ENCODE data around the gene LONRF3. TPM values are rescaled to one million over a fixed set of nuclear protein-coding genes. Genes with fewer than 3 reads are reported as not detected.
A peak's percentile ranks its signal among the peaks of the same experiment; 100 is the strongest.

The LONRF3 gene
- total RNA-seq, 2 donors from 2014 or later: 2.5 to 3.8 TPM

DNA sequence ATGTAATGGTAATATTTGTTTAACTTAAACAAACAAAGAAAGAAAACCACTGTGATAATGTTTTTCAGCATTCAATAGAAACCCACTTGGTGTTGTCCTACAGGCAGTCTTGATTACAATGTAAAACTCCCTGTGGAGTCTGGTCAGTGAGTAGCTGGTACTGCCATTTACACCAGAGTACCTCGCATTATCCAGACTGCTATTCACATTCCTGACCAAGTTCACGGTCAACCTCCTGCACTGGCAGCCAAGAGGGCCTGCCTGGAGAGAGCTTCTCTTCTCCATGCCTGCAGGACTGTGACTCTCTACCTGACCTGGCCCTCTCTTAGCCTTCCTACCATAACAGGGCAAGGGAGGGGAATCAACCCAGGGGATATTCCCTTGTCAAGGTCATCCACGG is 2.9 kb upstream of the LONRF3 start:
- Mint-ChIP-seq H3K27ac (no peak overlapping the region), H3K36me3 (ENCODE audit: low read depth) (no peaks in the 10 kb centered on the region), H3K27me3 (ENCODE audit: insufficient read depth) (peaks cover 87% of the 10 kb centered on the region), H3K9me3 (peaks cover 57% of the 10 kb centered on the region), H3K4me1 (no peaks in the 10 kb centered on the region), H3K4me3 (no peak overlapping the region)
- Histone ChIP-seq H3K4me1 (ENCODE audit: control insufficient read depth, insufficient read depth, low read length) (no peaks in the 10 kb centered on the region), H3K9me3 (ENCODE audit: control insufficient read depth, low read length) (no peaks in the 10 kb centered on the region), H3K36me3 (ENCODE audit: control insufficient read depth, insufficient read depth, low read length) (no peaks in the 10 kb centered on the region), H3K27me3 (ENCODE audit: control insufficient read depth, insufficient read depth, low read length, poor library complexity, severe bottlenecking) (peaks cover 49% of the 10 kb centered on the region), H3K4me3 (ENCODE audit: low read length) (no peak overlapping the region), H3K9ac (ENCODE audit: extremely low read depth, low read length, poor library complexity, severe bottlenecking) (no peak overlapping the region), H3K27ac (ENCODE audit: low read depth, low read length) (no peak overlapping the region)
- TF ChIP-seq, protein P1, sequence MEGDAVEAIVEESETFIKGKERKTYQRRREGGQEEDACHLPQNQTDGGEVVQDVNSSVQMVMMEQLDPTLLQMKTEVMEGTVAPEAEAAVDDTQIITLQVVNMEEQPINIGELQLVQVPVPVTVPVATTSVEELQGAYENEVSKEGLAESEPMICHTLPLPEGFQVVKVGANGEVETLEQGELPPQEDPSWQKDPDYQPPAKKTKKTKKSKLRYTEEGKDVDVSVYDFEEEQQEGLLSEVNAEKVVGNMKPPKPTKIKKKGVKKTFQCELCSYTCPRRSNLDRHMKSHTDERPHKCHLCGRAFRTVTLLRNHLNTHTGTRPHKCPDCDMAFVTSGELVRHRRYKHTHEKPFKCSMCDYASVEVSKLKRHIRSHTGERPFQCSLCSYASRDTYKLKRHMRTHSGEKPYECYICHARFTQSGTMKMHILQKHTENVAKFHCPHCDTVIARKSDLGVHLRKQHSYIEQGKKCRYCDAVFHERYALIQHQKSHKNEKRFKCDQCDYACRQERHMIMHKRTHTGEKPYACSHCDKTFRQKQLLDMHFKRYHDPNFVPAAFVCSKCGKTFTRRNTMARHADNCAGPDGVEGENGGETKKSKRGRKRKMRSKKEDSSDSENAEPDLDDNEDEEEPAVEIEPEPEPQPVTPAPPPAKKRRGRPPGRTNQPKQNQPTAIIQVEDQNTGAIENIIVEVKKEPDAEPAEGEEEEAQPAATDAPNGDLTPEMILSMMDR (conservative IDR thresholded peaks at IDR 0.05): no peak
- WGBS, 2 experiments (ENCODE audit: insufficient coverage in 1 of 2, insufficient read length in 1 of 2): 0% methylated on average over 2 of the region's 3 CpGs; no CpG with 5 or more reads in 1 of the 2 experiments
- peak; percentile 73 for DNase-seq

DNA sequence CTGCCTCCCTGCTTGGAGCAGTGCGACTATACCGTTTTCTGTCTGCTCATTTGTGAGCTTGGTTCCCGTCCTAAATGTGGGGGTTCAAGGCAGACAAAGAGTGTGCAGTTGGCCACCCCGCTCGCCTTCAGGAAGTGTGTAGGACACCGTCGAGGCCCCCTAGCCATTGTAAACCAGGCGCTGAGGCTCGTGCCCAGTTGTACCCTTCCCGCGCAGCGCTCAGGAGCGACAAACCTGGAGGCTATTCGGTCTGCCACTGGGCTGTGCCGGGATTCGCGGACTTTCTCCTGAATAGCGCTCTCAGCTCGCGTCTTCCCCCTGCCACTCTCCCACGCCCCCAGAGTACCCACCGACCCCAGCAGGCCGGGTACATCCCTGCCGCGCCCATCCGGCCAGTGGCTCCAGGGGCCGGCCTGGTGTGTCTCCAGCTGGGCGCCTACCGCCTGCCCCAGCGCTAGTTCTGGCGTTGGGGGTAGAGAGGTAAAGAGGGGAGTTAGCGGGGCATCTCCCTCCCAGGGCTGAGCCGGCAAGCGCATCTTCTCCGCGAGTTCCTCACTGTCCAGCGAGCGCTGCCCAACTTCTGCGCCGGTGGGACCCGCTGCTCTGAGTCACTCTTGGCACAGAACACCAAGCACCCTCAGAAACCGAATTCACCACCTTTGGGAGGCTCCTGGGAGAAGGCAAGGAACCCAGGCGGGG is 880 bp upstream of the LONRF3 start:
- Histone ChIP-seq H3K4me3 (ENCODE audit: low read length) (peak overlapping the region; percentile 29), H3K36me3 (ENCODE audit: control insufficient read depth, insufficient read depth, low read length) (no peaks in the 10 kb centered on the region), H3K4me1 (ENCODE audit: control insufficient read depth, insufficient read depth, low read length) (no peaks in the 10 kb centered on the region), H3K27me3 (ENCODE audit: control insufficient read depth, insufficient read depth, low read length, poor library complexity, severe bottlenecking) (peaks cover 65% of the 10 kb centered on the region), H3K9ac (ENCODE audit: extremely low read depth, low read length, poor library complexity, severe bottlenecking) (no peak overlapping the region), H3K9me3 (ENCODE audit: control insufficient read depth, low read length) (no peaks in the 10 kb centered on the region), H3K27ac (ENCODE audit: low read depth, low read length) (no peak overlapping the region)
- Mint-ChIP-seq H3K4me1 (no peaks in the 10 kb centered on the region), H3K36me3 (ENCODE audit: low read depth) (no peaks in the 10 kb centered on the region), H3K4me3 (peak overlapping the region; percentile 55), H3K27ac (no peak overlapping the region), H3K9me3 (peaks cover 56% of the 10 kb centered on the region), H3K27me3 (ENCODE audit: insufficient read depth) (peaks cover 87% of the 10 kb centered on the region)
- no peak for DNase-seq
- TF ChIP-seq, protein P1 (conservative IDR thresholded peaks at IDR 0.05): no peak
- WGBS, 2 experiments (ENCODE audit: insufficient coverage in 1 of 2, insufficient read length in 1 of 2): 0 to 9% methylated on average over 2 to 29 of the region's 43 CpGs

DNA sequence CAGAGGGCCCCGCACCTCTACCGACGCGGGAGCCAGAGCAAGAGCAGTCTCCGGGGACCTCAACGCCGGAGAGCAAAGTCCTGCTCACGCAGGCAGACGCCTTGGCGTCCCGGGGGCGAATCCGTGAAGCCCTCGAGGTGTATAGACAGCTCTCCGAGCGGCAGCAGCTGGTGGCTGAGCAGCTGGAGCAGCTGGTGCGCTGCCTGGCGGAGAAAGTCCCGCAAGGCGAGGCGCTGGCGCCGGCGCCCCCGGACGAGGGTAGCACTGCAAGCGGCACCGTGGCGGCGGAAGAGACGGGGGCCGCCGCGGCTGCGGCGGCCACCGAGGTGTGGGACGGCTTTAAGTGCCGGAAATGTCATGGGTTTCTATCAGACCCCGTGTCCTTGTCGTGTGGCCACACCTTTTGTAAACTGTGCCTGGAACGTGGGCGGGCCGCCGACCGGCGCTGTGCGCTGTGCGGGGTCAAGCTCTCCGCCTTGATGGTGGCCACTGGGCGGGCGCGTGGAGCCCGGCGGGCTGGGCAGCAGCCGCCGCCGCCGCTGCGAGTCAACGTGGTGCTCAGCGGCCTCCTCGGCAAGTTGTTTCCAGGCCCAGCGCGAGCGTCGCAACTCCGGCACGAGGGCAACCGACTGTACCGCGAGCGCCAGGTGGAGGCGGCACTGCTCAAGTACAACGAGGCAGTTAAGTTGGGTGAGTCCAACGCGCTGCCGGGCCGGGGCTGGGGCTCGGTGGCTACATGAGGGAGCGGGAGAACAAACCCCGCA is 672 bp downstream of the LONRF3 start:
- no peak overlapping the region for H3K9ac ChIP-seq (ENCODE audit: extremely low read depth, low read length, poor library complexity, severe bottlenecking)
- no peak overlapping the region for H3K27ac Mint-ChIP-seq
- no peaks in the 10 kb centered on the region for H3K4me1 ChIP-seq (ENCODE audit: control insufficient read depth, insufficient read depth, low read length)
- WGBS, 2 experiments (ENCODE audit: insufficient coverage in 1 of 2, insufficient read length in 1 of 2): 1% methylated on average over 82 of the region's 82 CpGs; no CpG with 5 or more reads in 1 of the 2 experiments
- peak overlapping the region; percentile 35 for H3K4me3 ChIP-seq (ENCODE audit: low read length)
- no peaks in the 10 kb centered on the region for H3K36me3 ChIP-seq (ENCODE audit: control insufficient read depth, insufficient read depth, low read length)
- peak; percentile 71 for DNase-seq
- H3K4me1 Mint-ChIP-seq: no peaks in the 10 kb centered on the region
- H3K27me3 Mint-ChIP-seq (ENCODE audit: insufficient read depth): peaks cover 87% of the 10 kb centered on the region
- H3K4me3 Mint-ChIP-seq: peak overlapping the region; percentile 55
- TF ChIP-seq, protein P1 (conservative IDR thresholded peaks at IDR 0.05): peak; percentile 11
- peaks cover 66% of the 10 kb centered on the region for H3K27me3 ChIP-seq (ENCODE audit: control insufficient read depth, insufficient read depth, low read length, poor library complexity, severe bottlenecking)
- H3K36me3 Mint-ChIP-seq (ENCODE audit: low read depth): no peaks in the 10 kb centered on the region
- H3K27ac ChIP-seq (ENCODE audit: low read depth, low read length): no peak overlapping the region
- H3K9me3 Mint-ChIP-seq: peaks cover 55% of the 10 kb centered on the region
- H3K9me3 ChIP-seq (ENCODE audit: control insufficient read depth, low read length): no peaks in the 10 kb centered on the region

Measured in endodermal cell (in vitro differentiated cells).